ENCODE measurements around the gene CNMD.

Gene CNMD

GRCh38 chr13:52669677-52670076 is 69.9 kb downstream of the CNMD start:
- H3K9ac ChIP-seq (ENCODE audit: low read length) = no peak overlapping the region
- no peaks in the 10 kb centered on the region for H3K27me3 ChIP-seq (ENCODE audit: control insufficient read depth, insufficient read depth, low read length)
- no peak overlapping the region for H3K4me3 ChIP-seq (ENCODE audit: low read length)
- H3K9me3 ChIP-seq (ENCODE audit: control insufficient read depth, low read length) = no peaks in the 10 kb centered on the region
- no peaks in the 10 kb centered on the region for H3K4me1 ChIP-seq (ENCODE audit: control insufficient read depth, insufficient read depth, low read length)
- H3K36me3 ChIP-seq (ENCODE audit: control insufficient read depth, insufficient read depth, low read length) = no peaks in the 10 kb centered on the region

GRCh38 chr13:52665325-52665724 is 74.3 kb downstream of the CNMD start:
- H3K9ac ChIP-seq (ENCODE audit: low read length) = no peak overlapping the region
- H3K27me3 ChIP-seq (ENCODE audit: control insufficient read depth, insufficient read depth, low read length) = no peaks in the 10 kb centered on the region
- H3K9me3 ChIP-seq (ENCODE audit: control insufficient read depth, low read length) = no peaks in the 10 kb centered on the region
- no peak overlapping the region for H3K4me3 ChIP-seq (ENCODE audit: low read length)
- H3K4me1 ChIP-seq (ENCODE audit: control insufficient read depth, insufficient read depth, low read length) = no peaks in the 10 kb centered on the region
- no peaks in the 10 kb centered on the region for H3K36me3 ChIP-seq (ENCODE audit: control insufficient read depth, insufficient read depth, low read length)

DNA sequence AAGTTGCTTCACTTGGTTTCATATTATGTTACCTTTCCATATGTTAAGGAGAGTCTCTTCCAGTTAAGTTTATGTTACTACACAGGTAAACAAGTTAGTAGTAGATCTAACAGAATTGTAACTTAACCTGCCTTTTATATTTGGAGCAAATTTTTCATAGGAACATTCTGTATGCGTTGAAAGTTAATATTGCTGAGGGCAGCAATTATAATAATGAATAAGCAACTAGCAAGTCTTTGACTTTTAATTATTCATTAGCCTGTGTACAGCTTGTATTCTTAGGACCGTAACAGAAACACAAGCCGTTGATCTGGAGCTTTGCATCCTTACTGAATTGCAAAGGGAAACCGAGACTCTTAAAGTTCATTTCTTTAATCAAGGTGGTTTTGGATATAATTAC is 75.3 kb downstream of the CNMD start:
- H3K9ac ChIP-seq (ENCODE audit: low read length) = no peak overlapping the region
- no peaks in the 10 kb centered on the region for H3K27me3 ChIP-seq (ENCODE audit: control insufficient read depth, insufficient read depth, low read length)
- no peaks in the 10 kb centered on the region for H3K9me3 ChIP-seq (ENCODE audit: control insufficient read depth, low read length)
- H3K4me3 ChIP-seq (ENCODE audit: low read length) = no peak overlapping the region
- H3K36me3 ChIP-seq (ENCODE audit: control insufficient read depth, insufficient read depth, low read length) = no peaks in the 10 kb centered on the region
- no peaks in the 10 kb centered on the region for H3K4me1 ChIP-seq (ENCODE audit: control insufficient read depth, insufficient read depth, low read length)

GRCh38 chr13:52659340-52659739 is 80.3 kb downstream of the CNMD start:
- Histone ChIP-seq H3K9ac (ENCODE audit: low read length) (no peak overlapping the region), H3K36me3 (ENCODE audit: control insufficient read depth, insufficient read depth, low read length) (no peaks in the 10 kb centered on the region), H3K4me3 (ENCODE audit: low read length) (no peak overlapping the region), H3K27me3 (ENCODE audit: control insufficient read depth, insufficient read depth, low read length) (no peaks in the 10 kb centered on the region), H3K4me1 (ENCODE audit: control insufficient read depth, insufficient read depth, low read length) (no peaks in the 10 kb centered on the region), H3K9me3 (ENCODE audit: control insufficient read depth, low read length) (no peaks in the 10 kb centered on the region)
